Neural progenitor cell (in vitro differentiated cells): ENCODE data around the gene LYSMD3.

Experiments used
- EZH2 ChIP-seq: fragments of 200-600 bp; sonication (generic); IDR thresholded peaks from 2 replicates; pipeline ENCODE4 v1.6.1; 2017; ENCODE audit warnings: antibody characterized with exemption, mild to moderate bottlenecking, moderate library complexity
- EZH2phosphoT487 ChIP-seq: fragments of 200-600 bp; sonication (generic); IDR thresholded peaks from 2 replicates; pipeline ENCODE4 v1.6.1; 2017; ENCODE audit warnings: antibody characterized with exemption
- TF ChIP-seq, protein P1 (sequence below): fragments of 200-600 bp; sonication (generic); IDR thresholded peaks from 2 replicates; pipeline ENCODE4 v1.5.1; 2017; ENCODE audit warnings: antibody characterized with exemption, mild to moderate bottlenecking

DNA sequence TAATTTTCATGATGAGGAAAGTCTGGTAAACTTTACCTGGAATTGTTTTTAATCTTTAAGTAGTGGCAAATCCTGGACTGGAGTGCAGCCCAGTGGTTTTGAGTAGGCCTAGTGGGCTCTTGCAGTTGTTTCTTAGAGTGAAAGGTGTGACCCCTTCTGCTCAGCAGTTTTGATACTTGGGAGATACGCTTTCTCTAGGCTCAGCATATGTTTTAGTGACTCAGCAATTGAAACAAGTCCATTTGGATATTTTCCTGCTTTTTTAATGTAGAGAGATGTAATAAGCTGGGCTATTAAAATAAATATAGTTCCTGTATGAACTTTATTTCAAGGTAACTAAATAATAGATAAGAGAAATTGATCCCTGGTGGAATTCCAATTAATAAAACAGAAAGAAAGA is 48.7 kb downstream of the LYSMD3 start:
- TF ChIP-seq, protein P1, sequence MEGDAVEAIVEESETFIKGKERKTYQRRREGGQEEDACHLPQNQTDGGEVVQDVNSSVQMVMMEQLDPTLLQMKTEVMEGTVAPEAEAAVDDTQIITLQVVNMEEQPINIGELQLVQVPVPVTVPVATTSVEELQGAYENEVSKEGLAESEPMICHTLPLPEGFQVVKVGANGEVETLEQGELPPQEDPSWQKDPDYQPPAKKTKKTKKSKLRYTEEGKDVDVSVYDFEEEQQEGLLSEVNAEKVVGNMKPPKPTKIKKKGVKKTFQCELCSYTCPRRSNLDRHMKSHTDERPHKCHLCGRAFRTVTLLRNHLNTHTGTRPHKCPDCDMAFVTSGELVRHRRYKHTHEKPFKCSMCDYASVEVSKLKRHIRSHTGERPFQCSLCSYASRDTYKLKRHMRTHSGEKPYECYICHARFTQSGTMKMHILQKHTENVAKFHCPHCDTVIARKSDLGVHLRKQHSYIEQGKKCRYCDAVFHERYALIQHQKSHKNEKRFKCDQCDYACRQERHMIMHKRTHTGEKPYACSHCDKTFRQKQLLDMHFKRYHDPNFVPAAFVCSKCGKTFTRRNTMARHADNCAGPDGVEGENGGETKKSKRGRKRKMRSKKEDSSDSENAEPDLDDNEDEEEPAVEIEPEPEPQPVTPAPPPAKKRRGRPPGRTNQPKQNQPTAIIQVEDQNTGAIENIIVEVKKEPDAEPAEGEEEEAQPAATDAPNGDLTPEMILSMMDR = no peak
- TF ChIP-seq EZH2phosphoT487 = no peak
- TF ChIP-seq EZH2 = no peak
